Measurements from ENCODE around the gene USP38.
"Not testable (repeated sequence)": the region's sequence is repeated elsewhere in the genome, so short reads cannot be mapped to it uniquely, and the experiment has no call there.

USP38 gene, protein sequence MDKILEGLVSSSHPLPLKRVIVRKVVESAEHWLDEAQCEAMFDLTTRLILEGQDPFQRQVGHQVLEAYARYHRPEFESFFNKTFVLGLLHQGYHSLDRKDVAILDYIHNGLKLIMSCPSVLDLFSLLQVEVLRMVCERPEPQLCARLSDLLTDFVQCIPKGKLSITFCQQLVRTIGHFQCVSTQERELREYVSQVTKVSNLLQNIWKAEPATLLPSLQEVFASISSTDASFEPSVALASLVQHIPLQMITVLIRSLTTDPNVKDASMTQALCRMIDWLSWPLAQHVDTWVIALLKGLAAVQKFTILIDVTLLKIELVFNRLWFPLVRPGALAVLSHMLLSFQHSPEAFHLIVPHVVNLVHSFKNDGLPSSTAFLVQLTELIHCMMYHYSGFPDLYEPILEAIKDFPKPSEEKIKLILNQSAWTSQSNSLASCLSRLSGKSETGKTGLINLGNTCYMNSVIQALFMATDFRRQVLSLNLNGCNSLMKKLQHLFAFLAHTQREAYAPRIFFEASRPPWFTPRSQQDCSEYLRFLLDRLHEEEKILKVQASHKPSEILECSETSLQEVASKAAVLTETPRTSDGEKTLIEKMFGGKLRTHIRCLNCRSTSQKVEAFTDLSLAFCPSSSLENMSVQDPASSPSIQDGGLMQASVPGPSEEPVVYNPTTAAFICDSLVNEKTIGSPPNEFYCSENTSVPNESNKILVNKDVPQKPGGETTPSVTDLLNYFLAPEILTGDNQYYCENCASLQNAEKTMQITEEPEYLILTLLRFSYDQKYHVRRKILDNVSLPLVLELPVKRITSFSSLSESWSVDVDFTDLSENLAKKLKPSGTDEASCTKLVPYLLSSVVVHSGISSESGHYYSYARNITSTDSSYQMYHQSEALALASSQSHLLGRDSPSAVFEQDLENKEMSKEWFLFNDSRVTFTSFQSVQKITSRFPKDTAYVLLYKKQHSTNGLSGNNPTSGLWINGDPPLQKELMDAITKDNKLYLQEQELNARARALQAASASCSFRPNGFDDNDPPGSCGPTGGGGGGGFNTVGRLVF

DNA sequence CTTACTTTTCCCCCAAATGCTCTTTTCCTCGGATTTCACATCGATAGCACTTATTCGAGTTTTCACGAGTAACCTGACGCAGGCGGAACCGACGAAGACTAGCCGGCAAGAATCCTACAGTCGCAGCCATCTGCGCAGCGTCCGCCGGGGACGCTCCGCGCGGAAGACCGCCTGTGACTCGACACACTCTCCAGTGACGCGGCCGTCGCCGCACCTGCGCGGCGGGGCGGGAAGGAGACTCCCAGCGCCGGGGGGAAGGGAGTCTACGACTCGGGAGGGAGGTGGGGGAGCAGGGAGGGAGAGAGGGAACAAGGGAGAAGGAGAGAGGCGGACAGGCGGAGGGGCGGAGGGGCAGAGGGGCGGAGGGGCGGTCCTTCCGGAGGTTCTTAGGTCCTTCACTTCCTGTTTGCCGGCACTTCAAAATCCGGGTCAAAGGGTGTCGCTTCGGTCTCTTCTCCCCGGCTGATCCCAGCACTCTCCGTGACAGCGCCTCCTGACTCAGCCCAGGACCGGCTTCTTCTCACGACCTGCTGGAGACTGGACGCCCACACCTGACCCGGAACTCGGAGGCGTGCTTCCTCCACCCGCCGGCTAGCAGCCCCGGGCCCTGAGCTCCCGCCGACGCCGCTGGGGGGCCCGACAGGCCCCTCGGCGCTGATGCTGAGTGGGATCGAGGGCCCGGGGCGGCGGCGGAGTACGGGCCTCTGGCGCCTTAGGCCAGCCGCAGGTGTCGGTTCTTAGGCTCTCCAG, at the start of gene USP38:
TSS of gene USP38 (plus strand) at position 415 of the 750 bp plus-strand sequence. CDS start 534 bp downstream, outside the sequence.
- in situ Hi-C loops (cut with MboI; ENCODE audit: low sequenced_read_pairs) = no loop called here

DNA sequence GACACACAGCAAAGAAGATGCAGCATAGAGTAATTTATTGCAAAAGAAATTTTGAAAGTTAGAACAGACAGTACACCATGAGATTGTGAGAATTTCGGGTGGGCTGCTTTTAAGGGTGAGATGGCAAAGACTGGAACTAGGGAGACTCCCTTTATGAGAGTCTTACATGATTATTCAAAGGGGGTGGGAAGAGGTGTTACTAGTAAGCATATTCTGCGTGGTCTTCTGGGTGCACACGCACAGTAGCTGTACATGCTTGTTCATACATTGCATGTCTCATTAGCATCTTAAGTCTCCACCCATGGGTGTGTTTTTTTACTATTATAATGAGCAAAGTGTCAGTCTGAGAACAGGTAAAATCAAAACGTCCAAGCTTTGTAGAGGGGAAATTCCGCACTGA, 49.4 kb upstream of the USP38 start:
- in situ Hi-C loops (cut with MboI; ENCODE audit: low sequenced_read_pairs) = no loop called here

DNA sequence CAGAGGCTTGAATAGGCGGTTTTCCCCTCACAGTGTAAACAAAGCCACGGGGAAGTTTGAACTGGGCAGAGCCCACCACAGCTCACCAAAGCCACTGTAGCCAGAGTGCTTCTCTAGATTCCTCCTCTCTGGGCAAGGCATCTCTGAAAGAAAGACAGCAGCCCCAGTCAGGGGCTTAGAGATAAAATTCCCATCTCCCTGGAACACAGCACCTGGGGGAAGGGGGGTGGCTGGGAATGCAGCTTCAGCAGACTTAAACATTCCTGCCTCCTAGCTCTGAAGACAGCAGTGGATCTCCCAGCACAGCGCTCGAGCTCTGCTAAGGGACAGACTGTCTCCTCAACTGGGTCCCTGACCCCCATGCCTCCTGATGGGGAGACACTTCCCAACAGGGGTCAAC, 44.0 kb upstream of the USP38 start:
- in situ Hi-C loops (cut with MboI; ENCODE audit: low sequenced_read_pairs) = no loop called here

DNA sequence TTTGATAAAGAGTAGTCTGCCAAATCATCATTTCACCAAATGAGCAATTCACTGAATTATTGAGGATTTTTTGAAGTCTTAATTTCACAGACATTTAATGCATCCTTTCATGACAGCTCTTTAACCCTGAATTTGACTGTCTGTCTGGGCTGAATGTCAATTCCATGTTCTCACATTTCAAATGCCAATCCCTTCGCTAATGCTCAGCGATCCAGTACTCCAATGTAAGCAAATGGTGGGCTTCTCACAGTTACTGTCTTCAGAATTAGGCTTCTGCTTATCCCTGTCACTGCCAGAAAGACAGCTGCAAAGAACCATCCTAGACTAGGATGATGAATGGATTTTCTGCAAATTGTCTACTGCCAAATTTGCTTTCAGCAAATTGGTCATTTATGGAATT, 36.2 kb upstream of the USP38 start:
- in situ Hi-C loops (cut with MboI; ENCODE audit: low sequenced_read_pairs) = no loop called here

DNA sequence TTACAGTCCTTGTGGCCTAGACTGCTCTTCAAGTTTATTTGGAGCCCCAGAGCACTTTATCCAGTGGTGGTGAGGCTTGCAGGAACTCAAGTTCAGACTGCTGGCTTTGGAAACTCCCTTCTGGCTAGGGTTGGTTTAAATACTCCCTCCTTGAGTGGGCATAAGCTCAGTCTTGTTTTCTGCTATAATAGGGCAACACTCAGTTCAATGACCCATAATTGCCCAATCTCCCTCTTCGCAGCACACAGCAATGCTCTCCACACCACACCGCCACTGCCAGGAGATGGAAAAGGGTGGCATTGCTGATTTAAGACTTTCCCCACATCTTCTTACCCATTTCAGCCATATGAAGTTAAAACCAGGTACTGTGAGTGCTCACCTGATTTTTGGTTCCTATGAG, 27.9 kb upstream of the USP38 start:
- in situ Hi-C loops (cut with MboI; ENCODE audit: low sequenced_read_pairs) = no loop called here

DNA sequence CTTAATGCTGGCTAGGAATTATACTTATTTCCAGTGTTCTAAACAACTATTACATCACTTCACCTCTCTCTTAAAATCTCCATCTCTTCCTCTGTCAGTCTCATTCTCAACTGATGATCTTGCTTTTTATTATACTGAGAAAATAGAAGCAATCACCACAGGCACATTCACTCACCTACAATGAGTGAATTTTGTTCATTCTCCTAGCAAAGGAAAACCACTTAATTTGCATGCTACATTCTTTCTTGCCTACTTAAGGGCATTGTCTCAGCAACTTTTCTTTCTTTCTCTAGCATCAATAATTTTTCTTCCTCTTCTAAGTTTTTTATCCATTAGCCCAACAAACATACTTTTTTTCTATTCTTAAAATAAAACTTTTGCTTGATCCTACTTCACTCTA, 21.1 kb upstream of the USP38 start:
- in situ Hi-C loops (cut with MboI; ENCODE audit: low sequenced_read_pairs) = no loop called here

DNA sequence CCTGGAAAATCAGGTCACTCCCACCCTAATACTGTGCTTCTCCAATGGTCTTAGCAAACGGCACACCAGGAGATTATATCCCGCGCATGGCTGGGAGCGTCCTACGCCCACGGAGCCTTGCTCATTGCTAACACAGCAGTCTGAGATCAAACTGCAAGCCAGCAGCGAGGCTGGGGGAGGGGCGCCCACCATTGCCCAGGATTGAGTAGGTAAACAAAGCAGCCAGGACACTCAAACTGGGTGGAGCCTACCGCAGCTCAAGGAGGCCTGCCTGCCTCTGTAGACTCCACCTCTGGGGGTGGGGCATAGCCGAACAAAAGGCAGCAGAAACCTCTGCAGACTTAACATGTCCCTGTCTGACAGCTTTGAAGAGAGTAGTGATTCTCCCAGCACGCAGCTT, 18.0 kb upstream of the USP38 start:
- in situ Hi-C loops (cut with MboI; ENCODE audit: low sequenced_read_pairs) = not testable (repeated sequence)

DNA sequence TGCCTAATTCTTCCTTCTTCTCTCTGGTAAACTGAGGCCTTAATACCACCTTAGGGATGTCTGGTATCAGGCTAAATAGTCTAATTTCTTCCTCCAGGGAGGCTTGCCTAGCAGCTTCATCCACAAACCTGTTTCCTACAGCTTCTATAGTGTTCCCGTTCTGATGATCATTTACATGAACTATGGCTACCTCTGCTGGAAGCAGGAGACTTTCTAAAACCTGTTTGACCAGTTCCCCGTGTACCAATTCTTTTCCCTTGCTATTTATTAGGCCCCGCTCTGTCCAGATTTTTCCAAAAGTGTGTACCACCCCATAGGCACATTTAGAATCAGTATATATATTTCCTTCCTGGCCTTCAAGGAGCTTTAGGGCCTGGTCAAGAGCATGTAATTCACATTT, 5.8 kb upstream of the USP38 start:
- in situ Hi-C loops (cut with MboI; ENCODE audit: low sequenced_read_pairs) = no loop called here

DNA sequence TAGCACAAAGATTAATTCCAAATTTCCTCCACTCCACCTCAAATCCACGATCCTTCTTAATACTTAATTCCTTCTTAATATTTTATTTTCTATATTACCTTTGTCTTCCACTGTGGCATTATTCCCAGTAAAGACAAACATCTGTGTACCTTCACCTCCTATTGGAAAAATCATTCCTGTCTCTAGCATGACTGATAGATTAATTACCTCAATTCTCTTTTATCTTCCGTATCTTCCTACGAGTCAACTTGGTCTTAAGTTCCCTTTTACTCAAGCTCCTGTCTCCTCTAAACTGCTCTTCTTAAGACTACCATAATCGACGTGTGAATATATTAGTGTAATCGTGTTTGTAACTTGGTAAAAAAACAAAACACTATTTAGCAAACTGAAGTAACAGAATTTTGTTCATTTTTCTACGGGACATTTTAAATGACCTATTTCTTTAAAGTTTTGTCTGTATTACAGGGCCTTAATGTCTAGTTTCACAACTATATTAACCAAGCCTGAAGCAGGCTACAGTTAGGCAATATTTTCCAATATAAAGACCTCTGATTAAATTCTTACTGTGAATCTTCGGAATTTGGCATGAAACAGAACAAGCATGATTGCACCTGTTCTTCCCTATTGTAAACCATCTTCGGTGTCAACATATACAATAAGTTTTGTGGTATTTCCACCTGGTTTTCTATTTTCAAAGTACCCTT, 1.1 kb upstream of the USP38 start:
- in situ Hi-C loops (cut with MboI; ENCODE audit: low sequenced_read_pairs) = no loop called here

DNA sequence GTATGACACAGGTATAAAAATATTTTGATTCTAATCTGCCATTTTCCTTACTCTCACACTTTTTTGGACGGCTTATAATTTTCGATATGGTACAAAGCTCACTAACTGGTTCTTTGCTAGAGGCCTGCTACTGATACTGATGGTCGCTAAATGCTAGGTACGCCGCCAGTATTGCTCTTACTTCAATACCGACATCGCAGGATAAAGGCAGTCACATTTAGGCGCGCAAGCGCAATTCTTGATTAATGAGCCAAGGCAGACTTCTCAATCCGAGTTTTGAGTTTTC, 557 bp upstream of the USP38 start:
- in situ Hi-C loops (cut with MboI; ENCODE audit: low sequenced_read_pairs) = no loop called here

DNA sequence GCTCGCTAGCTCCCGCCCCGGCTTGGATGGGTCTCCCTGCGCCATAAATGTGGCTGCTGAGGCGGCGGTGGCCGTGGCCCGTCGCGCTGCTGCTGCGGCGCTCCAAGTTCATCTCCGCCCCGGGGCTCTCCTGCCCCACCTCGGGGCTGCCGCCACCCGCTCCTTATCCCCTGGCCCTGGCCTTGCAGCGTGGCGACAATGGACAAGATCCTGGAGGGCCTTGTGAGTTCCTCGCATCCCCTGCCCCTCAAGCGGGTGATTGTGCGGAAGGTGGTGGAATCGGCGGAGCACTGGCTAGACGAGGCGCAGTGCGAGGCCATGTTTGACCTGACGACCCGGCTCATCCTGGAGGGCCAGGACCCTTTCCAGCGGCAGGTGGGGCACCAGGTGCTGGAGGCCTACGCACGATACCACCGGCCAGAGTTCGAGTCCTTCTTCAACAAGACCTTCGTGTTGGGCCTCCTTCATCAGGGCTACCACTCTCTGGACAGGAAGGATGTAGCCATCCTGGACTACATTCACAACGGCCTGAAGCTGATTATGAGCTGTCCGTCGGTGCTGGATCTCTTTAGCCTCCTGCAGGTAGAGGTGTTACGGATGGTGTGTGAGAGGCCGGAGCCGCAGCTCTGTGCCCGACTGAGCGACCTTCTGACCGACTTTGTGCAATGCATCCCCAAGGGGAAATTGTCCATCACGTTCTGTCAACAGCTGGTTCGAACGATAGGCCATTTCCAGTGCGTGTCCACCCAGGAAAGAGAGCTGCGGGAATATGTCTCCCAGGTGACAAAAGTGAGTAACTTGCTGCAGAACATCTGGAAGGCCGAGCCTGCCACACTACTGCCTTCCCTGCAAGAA, 763 bp downstream of the USP38 start:
- in situ Hi-C loops (cut with MboI; ENCODE audit: low sequenced_read_pairs) = no loop called here

DNA sequence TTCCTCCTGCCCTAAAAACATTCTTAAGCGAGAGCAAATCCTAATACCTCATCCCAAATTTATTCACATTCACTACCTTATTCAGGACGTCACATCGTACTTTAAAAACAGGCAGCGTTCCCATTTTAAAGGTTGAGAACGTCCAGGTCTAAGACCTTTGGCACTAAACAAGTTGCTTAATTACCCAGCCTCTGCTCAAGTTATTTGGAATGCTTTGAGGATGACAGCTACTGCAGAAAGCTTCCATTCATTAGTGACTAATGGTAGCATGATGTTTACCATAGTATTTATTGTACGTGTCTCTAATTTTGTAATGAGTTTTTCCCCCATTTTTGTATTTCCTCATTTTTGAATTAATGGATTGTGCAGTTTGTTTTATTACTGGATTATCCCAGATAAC, 1.5 kb downstream of the USP38 start:
- in situ Hi-C loops (cut with MboI; ENCODE audit: low sequenced_read_pairs) = no loop called here

DNA sequence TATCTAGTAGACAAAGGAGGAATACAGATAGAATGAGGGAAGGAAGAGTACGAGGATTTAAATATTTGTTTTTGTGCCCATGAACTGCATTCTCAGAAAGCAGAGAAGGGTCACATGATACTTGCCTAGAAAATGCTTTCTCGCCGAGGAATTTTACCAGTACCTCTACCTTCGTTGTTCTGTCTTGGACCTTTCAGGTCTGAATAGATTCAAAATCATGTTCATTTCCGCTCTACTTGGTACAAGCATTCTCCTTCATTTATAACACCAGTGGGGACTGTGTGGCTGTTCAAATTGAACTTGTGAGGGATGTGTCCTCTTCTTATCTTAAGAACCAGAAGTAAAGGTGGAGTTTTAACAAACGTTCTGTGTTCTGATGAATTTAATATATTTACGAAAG, 1.9 kb downstream of the USP38 start:
- in situ Hi-C loops (cut with MboI; ENCODE audit: low sequenced_read_pairs) = no loop called here

DNA sequence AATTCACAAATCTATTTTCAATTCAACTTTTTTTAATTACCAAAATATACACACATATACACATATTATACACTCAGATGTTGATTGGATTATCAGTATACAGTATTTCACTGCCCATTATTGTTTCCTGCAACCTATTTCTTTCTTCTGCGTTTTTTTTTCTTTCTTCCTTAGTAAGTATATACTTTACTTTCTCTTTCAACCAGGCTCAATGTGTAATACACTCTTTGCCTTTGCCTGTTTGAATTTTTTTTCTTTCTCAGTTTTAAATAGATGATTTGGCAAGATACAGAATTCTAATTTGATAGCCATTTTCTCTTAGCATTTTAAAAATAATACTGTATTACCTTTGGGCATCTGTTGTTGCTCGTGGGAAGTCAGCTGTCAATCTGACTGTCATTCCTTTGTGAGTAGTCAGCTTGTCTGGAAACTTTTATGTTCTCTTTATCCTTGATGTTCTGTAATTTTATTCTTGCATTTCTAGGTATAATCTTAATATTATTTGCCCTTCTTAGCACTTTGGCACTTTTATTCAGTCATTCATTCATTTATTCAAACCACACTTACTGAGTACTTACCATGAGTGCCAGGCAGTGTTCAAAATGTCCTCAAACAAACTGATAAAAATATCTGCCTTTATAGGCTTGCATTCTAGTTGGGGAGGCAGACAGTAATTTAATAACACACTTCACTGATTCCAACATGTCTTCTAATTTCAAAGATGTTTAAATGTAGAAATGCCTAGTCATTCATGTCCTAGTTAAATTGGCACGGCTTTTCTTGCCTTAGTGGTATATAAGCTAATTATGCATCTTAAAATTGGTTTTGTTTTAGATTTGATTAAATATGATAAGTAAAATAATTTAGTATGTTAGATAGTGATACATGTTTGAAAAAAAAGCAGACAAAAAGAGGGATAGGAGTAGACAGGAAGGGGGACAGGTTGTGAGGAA, 3.7 kb downstream of the USP38 start:
- in situ Hi-C loops (cut with MboI; ENCODE audit: low sequenced_read_pairs) = no loop called here

DNA sequence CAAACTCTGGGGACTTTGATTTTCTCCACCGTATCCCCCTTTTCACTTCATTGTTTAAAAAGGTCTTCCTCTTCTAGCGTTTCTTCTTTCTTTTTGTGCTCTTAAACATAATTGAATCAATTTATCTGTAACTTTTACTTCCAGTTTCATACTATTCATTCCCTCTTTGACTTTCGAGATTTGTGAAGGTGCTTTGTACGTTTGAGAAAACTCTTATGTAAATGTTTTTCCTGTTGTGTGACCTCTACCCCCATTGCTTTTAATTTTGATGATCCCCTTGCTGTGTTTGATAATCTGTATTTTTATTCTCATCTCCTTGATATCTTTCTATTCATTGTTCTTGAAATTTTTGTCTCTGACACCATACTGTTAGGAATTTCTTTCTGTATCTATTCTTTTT, 4.8 kb downstream of the USP38 start:
- in situ Hi-C loops (cut with MboI; ENCODE audit: low sequenced_read_pairs) = no loop called here

DNA sequence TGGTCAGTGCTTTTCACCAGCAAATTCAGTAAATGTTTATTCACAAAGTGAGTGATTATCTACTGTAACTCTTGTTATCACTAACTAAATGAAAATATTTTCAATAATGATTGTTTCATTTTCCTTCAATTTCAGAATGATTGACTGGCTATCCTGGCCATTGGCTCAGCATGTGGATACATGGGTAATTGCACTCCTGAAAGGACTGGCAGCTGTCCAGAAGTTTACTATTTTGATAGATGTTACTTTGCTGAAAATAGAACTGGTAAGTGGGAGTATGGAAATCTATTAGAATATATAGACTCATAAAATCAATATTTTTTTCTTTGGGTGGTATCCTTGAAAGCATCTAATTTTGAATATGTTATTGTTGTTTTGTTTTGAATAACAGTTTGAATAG, 10.9 kb downstream of the USP38 start:
- in situ Hi-C loops (cut with MboI; ENCODE audit: low sequenced_read_pairs) = no loop called here

DNA sequence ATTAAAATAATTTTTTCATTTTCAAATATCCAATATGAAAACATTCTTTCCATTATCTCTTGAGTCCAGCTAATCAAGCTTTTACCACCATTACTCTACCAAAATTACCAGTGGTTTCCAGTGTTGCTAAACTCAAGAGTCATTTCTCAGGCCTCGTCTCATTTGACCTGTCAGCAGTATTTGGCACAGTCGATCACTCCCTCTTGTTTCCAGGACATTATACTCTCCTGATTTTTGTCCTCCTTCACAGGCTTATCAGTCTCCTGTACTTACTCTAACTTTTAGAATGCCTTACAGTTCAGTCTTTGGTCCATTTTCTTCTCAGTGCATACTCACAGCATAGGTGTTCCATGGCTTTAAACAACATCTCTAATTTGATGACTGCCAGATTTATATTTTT, 11.6 kb downstream of the USP38 start:
- in situ Hi-C loops (cut with MboI; ENCODE audit: low sequenced_read_pairs) = no loop called here

DNA sequence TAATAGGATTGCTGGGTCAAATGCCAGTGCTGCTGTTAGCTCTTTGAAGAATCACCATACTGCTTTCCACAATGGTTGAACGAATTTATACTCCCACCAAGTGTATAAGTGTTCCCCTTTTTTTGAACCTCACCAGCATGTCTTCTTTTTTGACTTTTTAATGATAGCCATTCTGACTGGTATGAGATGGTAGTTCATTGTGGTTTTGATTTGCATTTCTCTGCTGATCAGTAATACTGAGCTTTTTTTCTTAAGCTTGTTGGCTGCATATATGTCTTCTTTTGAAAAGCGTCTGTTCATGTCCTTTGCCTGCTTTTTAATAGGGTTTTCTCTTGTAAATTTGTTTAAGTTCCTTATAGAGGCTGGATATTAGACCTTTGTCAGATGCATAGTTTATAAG, 14.8 kb downstream of the USP38 start:
- in situ Hi-C loops (cut with MboI; ENCODE audit: low sequenced_read_pairs) = no loop called here

DNA sequence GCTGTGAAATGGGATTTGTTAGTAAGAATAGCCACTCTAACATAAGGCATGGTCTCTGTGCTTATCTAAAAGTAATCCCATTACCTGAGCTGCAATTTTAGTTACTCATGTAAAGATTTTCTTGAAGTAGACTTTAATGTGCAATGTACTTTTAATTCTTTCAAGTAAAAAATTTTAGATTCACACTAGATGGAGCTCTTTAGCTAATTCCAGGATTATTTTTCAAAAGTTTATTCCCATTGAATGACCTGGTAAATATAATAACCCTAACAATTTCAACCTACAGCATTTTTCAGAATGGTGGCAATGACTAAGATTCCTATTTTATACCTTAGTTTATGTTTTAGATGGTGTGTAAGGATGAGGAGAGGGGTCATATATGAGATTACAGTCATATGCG, 18.1 kb downstream of the USP38 start:
- in situ Hi-C loops (cut with MboI; ENCODE audit: low sequenced_read_pairs) = no loop called here

All from HL-60/S4 (cell line).